Measurements from ENCODE around the gene RAB10. TPM values are rescaled to one million over a fixed set of nuclear protein-coding genes. Genes with fewer than 3 reads are reported as not detected.

The RAB10 gene
- total and polyA plus RNA-seq, 2 of the 13 experiments (the other 11 are each of a cell fraction or from before 2014, with no cell fraction given): 48.2 to 120 TPM

GRCh38 chr2:26024260-26024659 is 9.6 kb upstream of the RAB10 start:
- no peaks in the 10 kb centered on the region for H3K79me2 ChIP-seq (ENCODE audit: insufficient read depth, low read length)
- no peak overlapping the region for H3K4me3 ChIP-seq (replicated peaks in 1 of 3; ENCODE audit: insufficient read depth in 1 of 3, low read depth in 2 of 3, low read length in 3 of 3)
- H3K9me3 ChIP-seq (ENCODE audit: low read length): no peaks in the 10 kb centered on the region
- no peak overlapping the region for H3K4me2 ChIP-seq (ENCODE audit: low read depth, low read length)
- no peak overlapping the region for H3K27ac ChIP-seq (ENCODE audit: extremely low read length, insufficient read depth, low read length)
- WGBS (ENCODE audit: low lambda C conversion rate): 61% methylated on average over 2 of the region's 2 CpGs
- H3K27me3 ChIP-seq (ENCODE audit: control insufficient read depth in 1 of 2, insufficient read depth in 2 of 2, low read length in 2 of 2): peaks cover 1 to 3% of the 10 kb centered on the region in 2 experiments; a peak in 4 of 5 replicates
- FAIRE-seq: no peak
- no peaks in the 10 kb centered on the region for H3K36me3 ChIP-seq (replicated peaks in 1 of 2; ENCODE audit: control insufficient read depth in 1 of 2, insufficient read depth in 2 of 2, low read length in 2 of 2)
- no peak overlapping the region for H2AFZ ChIP-seq (ENCODE audit: low read length)
- H3K4me1 ChIP-seq (ENCODE audit: insufficient read depth, low read length): peaks cover 25% of the 10 kb centered on the region
- no peaks in the 10 kb centered on the region for H4K20me1 ChIP-seq (ENCODE audit: insufficient read depth, low read length)
- ATAC-seq: no peak
- no peak for DNase-seq (ENCODE audit: low spot score)
- intact Hi-C loops (cut with micrococcal nuclease; ENCODE audit: unreplicated experiment) (no loop called here), in situ Hi-C loops (cut with HindIII; ENCODE audit: extremely low pct_ligation_motif_present, low pct_unique_long_range_greater_than_20kb) (no loop called here)
- no TSS peak for BruUV-seq (replicated peaks)
- POLR2A ChIA-PET: interaction anchor here (1.0 to 1.2 kb wide), 2 partner anchors 9 to 10 kb away, joined by 3 to 4 read pairs; partner anchors contain the start of gene RAB10
- H3K9ac ChIP-seq (ENCODE audit: insufficient read depth, low read depth, low read length): no peak overlapping the region
- CTCF ChIA-PET (ENCODE audit: low intra/inter-chr PET ratio, low total read pairs): no interaction called here
- no peak for TF ChIP-seq PAX8 (CRISPR knock-in tag; IDR thresholded peaks at IDR 0.05; ENCODE audit: borderline replicate concordance)
- TF ChIP-seq ZNF546 (CRISPR knock-in tag; conservative IDR thresholded peaks at IDR 0.05): no peak
- no peak for TF ChIP-seq TMF1 (CRISPR knock-in tag; IDR thresholded peaks at IDR 0.05; ENCODE audit: low read depth)
- TF ChIP-seq XBP1 (CRISPR knock-in tag; IDR thresholded peaks at IDR 0.05): no peak
- TF ChIP-seq PAXIP1 (CRISPR knock-in tag; conservative IDR thresholded peaks at IDR 0.05): no peak

- in situ Hi-C loops (cut with HindIII; ENCODE audit: extremely low pct_ligation_motif_present, low pct_unique_long_range_greater_than_20kb): no loop called here
- ChIA-PET POLR2A (no interaction called here), CTCF (ENCODE audit: low intra/inter-chr PET ratio, low total read pairs) (no interaction called here)
- no peak for FAIRE-seq
- no peak for ATAC-seq
- BruUV-seq (replicated peaks): no TSS peak
- Histone ChIP-seq H3K36me3 (replicated peaks in 1 of 2; ENCODE audit: control insufficient read depth in 1 of 2, insufficient read depth in 2 of 2, low read length in 2 of 2) (no peaks in the 10 kb centered on the region), H3K4me2 (ENCODE audit: low read depth, low read length) (no peak overlapping the region), H3K27me3 (ENCODE audit: control insufficient read depth in 1 of 2, insufficient read depth in 2 of 2, low read length in 2 of 2) (peaks cover 1 to 3% of the 10 kb centered on the region in 2 experiments; a peak in 4 of 5 replicates), H3K9ac (ENCODE audit: insufficient read depth, low read depth, low read length) (no peak overlapping the region), H4K20me1 (ENCODE audit: insufficient read depth, low read length) (no peaks in the 10 kb centered on the region), H3K79me2 (ENCODE audit: insufficient read depth, low read length) (no peaks in the 10 kb centered on the region), H3K9me3 (ENCODE audit: low read length) (no peaks in the 10 kb centered on the region), H3K4me3 (replicated peaks in 1 of 3; ENCODE audit: insufficient read depth in 1 of 3, low read depth in 2 of 3, low read length in 3 of 3) (no peak overlapping the region), H2AFZ (ENCODE audit: low read length) (no peak overlapping the region), H3K4me1 (ENCODE audit: insufficient read depth, low read length) (peaks cover 15% of the 10 kb centered on the region), H3K27ac (ENCODE audit: extremely low read length, insufficient read depth, low read length) (no peak overlapping the region)
- DNase-seq (ENCODE audit: low spot score): no peak
- intact Hi-C loops (cut with micrococcal nuclease; ENCODE audit: unreplicated experiment): no loop called here
- TF ChIP-seq ZEB1 (IDR thresholded peaks at IDR 0.05; ENCODE audit: insufficient replicate concordance, low read depth) (no peak), ZNF34 (CRISPR knock-in tag; IDR thresholded peaks at IDR 0.05; ENCODE audit: borderline replicate concordance) (no peak), TAF15 (IDR thresholded peaks at IDR 0.05; ENCODE audit: low read depth, low read length, poor library complexity, severe bottlenecking) (no peak), EED (CRISPR knock-in tag; IDR thresholded peaks at IDR 0.05) (no peak), ELF4 (CRISPR knock-in tag; IDR thresholded peaks at IDR 0.05; ENCODE audit: borderline replicate concordance) (no peak)
- TF ChIP-seq, protein P1, sequence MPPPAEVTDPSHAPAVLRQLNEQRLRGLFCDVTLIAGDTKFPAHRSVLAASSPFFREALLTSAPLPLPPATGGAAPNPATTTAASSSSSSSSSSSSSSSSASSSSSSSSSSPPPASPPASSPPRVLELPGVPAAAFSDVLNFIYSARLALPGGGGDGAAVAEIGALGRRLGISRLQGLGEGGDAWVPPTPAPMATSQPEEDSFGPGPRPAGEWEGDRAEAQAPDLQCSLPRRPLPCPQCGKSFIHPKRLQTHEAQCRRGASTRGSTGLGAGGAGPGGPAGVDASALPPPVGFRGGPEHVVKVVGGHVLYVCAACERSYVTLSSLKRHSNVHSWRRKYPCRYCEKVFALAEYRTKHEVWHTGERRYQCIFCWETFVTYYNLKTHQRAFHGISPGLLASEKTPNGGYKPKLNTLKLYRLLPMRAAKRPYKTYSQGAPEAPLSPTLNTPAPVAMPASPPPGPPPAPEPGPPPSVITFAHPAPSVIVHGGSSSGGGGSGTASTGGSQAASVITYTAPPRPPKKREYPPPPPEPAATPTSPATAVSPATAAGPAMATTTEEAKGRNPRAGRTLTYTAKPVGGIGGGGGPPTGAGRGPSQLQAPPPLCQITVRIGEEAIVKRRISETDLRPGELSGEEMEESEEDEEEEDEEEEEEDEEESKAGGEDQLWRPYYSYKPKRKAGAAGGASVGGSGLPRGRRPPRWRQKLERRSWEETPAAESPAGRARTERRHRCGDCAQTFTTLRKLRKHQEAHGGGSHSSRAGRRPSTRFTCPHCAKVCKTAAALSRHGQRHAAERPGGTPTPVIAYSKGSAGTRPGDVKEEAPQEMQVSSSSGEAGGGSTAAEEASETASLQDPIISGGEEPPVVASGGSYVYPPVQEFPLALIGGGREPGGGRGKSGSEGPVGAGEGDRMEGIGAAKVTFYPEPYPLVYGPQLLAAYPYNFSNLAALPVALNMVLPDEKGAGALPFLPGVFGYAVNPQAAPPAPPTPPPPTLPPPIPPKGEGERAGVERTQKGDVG (CRISPR knock-in tag; IDR thresholded peaks at IDR 0.05; ENCODE audit: borderline replicate concordance): no peak
These were observed 8.4 kb upstream of the RAB10 start for GRCh38 chr2:26025509-26025908.

Data from HepG2 (cell line).